GM12872 (cell line): ENCODE results near the gene CD81.

ENCODE experiments used
- TF ChIP-seq, protein P1 (sequence below): IDR thresholded peaks from 3 replicates; pipeline ENCODE4 v1.5.1; 2011; ENCODE audit warnings: low read depth, mild to moderate bottlenecking, low read length, moderate library complexity; ENCODE audit not compliant: insufficient read depth

Gene CD81

DNA sequence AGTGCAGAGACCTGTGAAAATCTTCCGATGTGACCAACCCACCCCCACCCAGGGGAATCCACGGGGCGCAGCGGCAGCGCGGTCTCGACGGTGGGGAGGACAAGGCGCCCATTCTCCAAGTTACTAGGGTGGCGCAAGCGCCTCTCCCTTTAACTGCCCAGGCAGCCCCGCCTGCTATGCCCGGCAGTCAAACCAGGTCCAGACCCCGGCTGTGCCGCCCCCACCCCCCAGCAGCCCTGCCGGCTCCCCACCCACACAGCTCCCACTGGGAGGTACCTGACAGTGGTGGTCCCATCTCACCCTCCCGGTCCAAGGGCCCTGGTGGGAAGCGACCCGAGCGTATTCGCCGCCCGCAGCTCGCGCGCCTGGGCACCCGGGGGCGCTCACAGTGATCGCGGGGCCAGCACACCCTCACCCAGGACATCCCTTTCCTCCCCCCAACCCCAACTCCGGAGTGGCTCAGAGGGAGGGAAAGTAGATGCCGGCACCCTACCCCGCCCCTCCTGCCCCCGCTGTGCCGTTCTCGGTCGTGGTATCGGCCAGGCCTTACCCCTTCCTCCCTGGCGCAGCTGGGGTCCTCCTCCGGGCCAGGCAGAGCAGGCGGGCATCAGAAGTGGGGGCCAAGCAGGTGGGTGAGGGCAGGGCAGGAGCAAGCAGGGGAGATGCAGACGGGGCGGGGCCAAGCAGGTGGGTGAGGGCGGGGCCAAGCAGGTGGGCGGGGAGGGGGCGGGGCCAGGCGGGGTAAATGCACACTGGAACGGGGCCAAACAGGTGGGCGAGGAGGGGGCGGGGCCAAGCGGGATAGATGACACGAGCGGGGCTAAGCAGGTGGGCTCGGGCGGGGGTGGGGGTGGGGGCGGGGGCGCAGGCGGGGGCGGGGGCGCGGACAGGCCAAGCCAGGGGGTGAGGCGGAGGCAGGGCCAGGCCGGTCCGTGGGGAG is 67.0 kb downstream of the CD81 start, which contains the start of gene TRPM5:
Gene TRPM5, minus strand, starts transcription at position 634 of the 940 bp plus-strand sequence. CDS start 21,478 bp downstream, outside the sequence.
- TF ChIP-seq, protein P1, sequence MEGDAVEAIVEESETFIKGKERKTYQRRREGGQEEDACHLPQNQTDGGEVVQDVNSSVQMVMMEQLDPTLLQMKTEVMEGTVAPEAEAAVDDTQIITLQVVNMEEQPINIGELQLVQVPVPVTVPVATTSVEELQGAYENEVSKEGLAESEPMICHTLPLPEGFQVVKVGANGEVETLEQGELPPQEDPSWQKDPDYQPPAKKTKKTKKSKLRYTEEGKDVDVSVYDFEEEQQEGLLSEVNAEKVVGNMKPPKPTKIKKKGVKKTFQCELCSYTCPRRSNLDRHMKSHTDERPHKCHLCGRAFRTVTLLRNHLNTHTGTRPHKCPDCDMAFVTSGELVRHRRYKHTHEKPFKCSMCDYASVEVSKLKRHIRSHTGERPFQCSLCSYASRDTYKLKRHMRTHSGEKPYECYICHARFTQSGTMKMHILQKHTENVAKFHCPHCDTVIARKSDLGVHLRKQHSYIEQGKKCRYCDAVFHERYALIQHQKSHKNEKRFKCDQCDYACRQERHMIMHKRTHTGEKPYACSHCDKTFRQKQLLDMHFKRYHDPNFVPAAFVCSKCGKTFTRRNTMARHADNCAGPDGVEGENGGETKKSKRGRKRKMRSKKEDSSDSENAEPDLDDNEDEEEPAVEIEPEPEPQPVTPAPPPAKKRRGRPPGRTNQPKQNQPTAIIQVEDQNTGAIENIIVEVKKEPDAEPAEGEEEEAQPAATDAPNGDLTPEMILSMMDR: no peak

DNA sequence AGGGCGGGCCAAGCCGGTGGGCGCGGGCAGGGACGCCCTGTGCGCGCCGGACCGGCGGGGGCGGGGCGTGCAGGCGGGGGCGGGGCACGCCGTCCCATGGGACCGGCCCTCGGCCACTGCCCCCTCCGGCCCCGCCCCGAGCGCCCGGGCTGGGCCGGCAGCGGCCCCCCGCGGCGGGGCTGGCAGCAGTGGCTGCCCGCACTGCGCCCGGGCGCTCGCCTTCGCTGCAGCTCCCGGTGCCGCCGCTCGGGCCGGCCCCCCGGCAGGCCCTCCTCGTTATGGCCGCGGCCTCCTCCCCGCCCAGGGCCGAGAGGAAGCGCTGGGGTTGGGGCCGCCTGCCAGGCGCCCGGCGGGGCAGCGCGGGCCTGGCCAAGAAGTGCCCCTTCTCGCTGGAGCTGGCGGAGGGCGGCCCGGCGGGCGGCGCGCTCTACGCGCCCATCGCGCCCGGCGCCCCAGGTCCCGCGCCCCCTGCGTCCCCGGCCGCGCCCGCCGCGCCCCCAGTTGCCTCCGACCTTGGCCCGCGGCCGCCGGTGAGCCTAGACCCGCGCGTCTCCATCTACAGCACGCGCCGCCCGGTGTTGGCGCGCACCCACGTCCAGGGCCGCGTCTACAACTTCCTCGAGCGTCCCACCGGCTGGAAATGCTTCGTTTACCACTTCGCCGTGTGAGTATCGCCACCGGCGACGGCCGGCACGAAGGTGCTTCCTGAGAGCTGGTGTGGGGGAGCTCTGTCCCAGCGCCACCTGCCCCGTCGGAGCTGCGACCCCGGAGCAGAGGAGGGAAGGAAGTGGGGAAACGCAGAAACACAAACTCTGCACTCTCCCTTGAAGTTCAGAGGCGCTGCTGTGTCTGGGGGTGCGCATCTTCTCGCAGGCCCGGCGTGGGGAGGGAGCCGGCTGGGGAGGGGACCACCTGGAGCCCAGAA is 68.0 kb downstream of the CD81 start, which contains the start of gene KCNQ1:
Gene KCNQ1, plus strand, starts transcription at position 188 of the 925 bp plus-strand sequence. Its CDS starts 91 bp downstream, at position 279.
- TF ChIP-seq, protein P1: no peak

DNA sequence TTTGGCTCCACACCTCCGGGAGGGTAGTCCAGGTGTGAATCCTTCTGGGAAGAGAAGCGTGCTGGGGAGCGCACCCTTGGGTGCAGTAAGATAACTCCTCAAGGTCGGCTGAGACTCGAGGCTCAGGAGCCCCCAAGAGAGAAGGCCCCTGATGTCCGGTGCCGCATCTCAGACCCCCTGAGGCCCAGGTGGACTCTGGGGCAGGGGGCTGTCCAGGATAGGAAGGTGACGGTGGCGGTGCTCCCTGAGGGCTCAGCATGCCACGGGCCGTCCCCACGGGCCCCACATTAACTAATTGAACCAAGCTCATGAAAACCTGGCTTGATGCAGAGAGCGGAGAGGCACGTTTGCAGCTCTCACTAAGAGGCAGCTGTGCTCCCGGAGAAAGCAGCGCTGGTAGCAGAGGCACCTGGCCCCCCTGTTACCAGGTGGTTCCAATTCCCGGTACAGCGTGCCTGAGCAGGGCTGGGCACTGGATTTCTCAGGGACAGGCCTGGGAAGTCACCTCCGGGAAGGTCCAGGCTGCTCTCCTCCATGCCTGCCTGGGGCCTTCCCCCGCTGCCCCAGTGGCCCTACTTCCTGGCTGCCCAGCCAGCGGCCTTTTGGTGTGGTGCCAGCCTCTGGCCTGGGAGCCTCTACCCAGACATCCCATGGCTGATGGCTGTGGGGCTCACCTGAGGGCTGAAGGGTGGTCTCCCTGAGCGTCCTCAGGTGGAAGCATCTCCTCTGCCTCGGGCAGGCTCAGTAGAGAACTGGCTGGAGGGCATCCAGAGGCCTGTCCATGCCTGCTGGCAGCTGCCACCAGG is 68.8 kb downstream of the CD81 start:
- TF ChIP-seq, protein P1: no peak

DNA sequence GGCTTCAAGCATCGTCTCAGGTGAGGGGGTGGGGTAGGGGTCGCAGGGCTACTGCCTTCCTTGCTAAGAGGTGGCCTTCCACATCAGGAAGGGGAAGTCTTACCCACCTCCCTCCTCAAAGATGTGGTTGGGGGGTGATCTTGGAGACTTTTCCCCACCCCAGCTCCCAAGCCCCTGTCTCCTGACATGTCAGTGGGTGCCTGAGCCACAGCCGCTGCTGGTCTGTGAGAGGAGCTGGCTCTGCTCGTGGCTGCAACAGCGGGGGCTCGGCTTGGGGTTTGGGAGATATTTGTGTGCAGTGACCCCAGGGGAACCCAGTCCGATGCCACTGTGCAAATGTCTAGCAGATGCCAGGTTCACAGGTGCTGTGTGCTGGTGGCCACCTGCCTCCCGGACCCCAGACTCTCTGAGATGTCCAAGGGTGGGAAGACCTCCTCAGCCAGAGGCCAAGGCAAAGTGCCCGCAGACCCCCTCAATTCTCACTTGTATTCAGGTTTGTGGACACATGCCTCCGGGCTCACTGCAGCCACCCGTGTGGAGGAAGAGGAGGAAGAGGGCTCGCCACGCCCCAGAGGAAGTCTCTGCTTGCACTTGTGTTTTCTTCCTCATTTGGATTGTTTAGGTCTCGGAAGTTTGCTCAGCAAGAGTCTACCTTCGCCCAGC is 69.6 kb downstream of the CD81 start:
- TF ChIP-seq, protein P1: no peak
